NT2/D1 (cell line): ENCODE measurements around the gene REEP5.
"Not testable (repeated sequence)": the region's sequence is repeated elsewhere in the genome, so short reads cannot be mapped to it uniquely, and the experiment has no call there.

Experiments
- DNase-seq: peaks from one replicate; pipeline ENCODE4 v3.0.0-alpha.2; 2011; ENCODE audit warnings: low read depth, low spot score
- H3K27me3 ChIP-seq: 2 replicates; pipeline ENCODE4 v1.6.0; 2011; ENCODE audit warnings: mild to moderate bottlenecking; ENCODE audit not compliant: insufficient read length, insufficient read depth
- H3K36me3 ChIP-seq: 2 replicates; pipeline ENCODE4 v1.6.1; 2011; ENCODE audit warnings: mild to moderate bottlenecking, low read length, mixed read lengths; ENCODE audit not compliant: insufficient read depth, insufficient read length
- H3K4me1 ChIP-seq: 2 replicates; pipeline ENCODE4 v1.5.1; 2011; ENCODE audit not compliant: insufficient read depth, insufficient read length
- H3K4me3 ChIP-seq: 2 replicates; pipeline ENCODE4 v1.5.1; 2011; ENCODE audit warnings: low read depth; ENCODE audit not compliant: insufficient read length
- H3K9ac ChIP-seq: 2 replicates; pipeline ENCODE4 v1.6.0; 2011; ENCODE audit warnings: low read depth; ENCODE audit not compliant: insufficient read length
- H3K9me3 ChIP-seq: 2 replicates; pipeline ENCODE4 v1.5.1; 2011; ENCODE audit warnings: mild to moderate bottlenecking, low read length; ENCODE audit not compliant: insufficient read depth
- SUZ12 ChIP-seq: IDR thresholded peaks from 2 replicates; pipeline ENCODE4 v1.6.1; 2011; ENCODE audit not compliant: insufficient read length, insufficient read depth; ENCODE audit errors: extremely low read depth
- YY1 ChIP-seq: IDR thresholded peaks from 2 replicates; pipeline ENCODE4 v1.6.1; 2011; ENCODE audit not compliant: insufficient read length, insufficient read depth
- ZNF274 ChIP-seq: IDR thresholded peaks from 2 replicates; pipeline ENCODE4 v1.6.1; 2011; ENCODE audit warnings: mild to moderate bottlenecking, low read depth, low read length

The REEP5 gene

DNA sequence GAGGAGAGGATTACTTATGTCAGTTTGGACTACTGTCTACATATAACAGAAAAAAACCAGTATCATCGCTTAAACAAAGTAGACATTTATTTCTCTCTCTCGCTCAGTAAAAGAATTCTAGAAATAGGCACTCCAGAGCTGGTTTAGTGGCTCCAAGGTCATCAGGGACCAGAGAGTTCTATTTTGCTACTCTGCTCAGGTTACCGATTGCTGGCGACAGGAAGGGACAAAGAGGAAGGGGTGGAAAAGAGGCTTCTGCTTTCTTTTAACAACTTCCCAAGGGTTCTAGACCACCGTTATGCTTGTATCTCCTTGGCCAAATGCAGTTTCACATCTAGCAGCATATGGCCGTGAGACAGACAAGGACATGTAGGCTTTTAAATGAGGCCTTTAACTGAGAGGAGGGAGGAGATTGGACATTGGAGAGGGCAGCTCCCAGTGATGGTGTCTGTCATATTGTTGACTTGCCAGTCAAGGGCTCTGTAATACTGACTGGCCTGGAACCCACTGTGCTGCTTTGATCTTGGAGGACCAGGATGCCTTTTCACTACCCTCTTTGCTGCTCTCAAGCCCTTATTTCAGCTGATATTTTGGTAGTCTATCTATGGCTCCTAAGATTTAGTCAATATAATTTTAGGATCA, 39.0 kb upstream of the REEP5 start:
- no peaks in the 10 kb centered on the region for H3K4me1 ChIP-seq
- TF ChIP-seq SUZ12 (no peak), ZNF274 (no peak), YY1 (no peak)

DNA sequence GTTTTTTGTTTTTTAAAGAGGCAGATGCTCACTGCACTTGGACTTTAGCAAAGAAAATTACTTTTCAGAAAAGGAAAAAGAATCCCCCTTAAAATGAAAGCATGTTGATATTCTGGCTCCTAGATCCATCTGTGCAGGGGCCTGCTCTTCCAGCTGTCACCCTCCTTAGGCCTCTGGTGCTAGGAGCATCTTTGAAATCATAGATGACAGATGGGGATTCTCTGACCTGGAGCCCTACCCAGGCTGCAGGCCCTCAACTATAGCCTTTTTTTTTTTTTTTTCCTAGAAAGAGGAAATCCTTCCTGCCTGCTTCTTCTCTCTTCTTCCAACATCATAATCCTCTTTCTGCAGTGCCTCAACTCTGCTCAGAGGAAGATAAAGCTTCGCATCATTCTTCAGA, 38.3 kb upstream of the REEP5 start:
- H3K4me1 ChIP-seq = no peaks in the 10 kb centered on the region
- TF ChIP-seq ZNF274 (no peak), YY1 (no peak), SUZ12 (no peak)
- H3K4me3 ChIP-seq = no peak overlapping the region
- H3K36me3 ChIP-seq = no peaks in the 10 kb centered on the region
- H3K27me3 ChIP-seq = no peaks in the 10 kb centered on the region
- no peak for DNase-seq
- H3K9ac ChIP-seq = no peak overlapping the region
- H3K9me3 ChIP-seq = no peaks in the 10 kb centered on the region

More for the DNA sequence above, 39.0 kb upstream of the REEP5 start:
- H3K36me3 ChIP-seq = no peaks in the 10 kb centered on the region
- no peaks in the 10 kb centered on the region for H3K9me3 ChIP-seq
- H3K9ac ChIP-seq = no peak overlapping the region
- H3K4me3 ChIP-seq = no peak overlapping the region
- no peaks in the 10 kb centered on the region for H3K27me3 ChIP-seq
- no peak for DNase-seq

DNA sequence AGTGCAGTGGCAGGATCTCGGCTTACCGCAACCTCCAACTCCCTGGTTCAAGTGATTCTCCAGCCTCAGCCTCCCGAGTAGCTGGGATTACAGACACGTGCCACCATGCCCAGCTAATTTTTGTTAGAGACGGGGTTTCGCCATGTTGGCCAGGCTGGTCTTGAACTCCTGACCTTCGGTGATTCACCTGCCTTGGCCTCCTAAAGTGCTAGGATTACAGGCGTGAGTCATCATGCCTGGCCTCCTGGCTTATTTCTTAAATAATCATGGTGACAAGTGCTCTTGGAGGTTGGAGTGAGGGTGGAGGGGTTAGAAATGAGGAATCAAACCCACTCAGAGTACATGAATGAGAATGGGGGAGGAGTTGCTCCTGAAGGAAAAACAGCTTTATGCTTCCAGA, 37.8 kb upstream of the REEP5 start:
- not testable (repeated sequence) for H3K4me1 ChIP-seq, H3K36me3 ChIP-seq, H3K9ac ChIP-seq, H3K27me3 ChIP-seq, H3K9me3 ChIP-seq, H3K4me3 ChIP-seq, DNase-seq

DNA sequence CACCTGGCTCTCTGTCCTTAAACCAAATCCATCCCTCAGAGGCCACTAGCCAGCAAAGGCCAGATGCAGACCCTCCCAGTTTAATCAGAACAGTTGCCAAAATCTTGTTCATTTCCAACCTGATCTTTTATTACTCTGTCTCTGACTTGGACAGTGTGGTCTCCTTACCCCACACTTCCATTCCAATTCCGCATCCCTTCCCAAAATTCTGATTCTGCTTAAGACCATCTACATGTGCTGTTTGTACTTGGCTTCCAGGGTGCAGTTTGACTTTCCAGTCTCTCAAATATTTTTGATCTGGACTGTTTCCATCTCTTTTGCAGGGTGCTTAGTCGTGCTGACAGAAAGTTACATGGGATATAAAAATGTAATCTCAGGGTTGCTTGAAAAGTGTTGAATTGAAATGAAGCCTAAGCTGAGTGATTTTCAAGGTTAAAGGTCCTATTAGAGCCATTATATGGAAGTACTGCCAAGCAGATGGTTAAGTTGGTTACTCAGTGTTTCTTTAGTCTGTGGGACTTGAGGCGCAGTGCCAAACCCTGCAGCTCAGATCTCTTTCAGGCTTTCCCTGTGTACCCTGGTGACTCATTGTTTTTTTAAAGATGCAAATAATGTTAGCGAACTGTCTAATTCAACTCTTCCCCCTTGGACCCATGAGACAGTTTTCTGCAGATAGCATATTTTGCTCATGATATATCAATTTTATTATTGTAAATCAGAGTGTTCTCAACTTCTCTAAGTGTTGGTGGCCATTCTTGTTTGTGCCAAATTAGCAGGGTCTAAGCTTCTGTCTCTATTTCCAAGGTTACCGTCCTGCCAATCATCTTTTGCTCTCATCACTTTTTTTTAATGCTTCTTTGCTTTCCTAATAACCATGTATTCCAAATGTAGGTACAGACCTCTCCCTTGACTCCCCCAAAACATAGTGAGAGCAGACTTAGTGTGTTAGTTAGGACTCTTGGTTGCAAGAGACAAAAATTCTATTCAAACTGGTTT, 36.4 kb upstream of the REEP5 start:
- DNase-seq = no peak
- Histone ChIP-seq H3K36me3 (no peaks in the 10 kb centered on the region), H3K9me3 (peaks cover 6% of the 10 kb centered on the region; the same call in 1 of the 2 replicates), H3K27me3 (no peaks in the 10 kb centered on the region), H3K4me3 (no peak overlapping the region), H3K9ac (no peak overlapping the region), H3K4me1 (no peaks in the 10 kb centered on the region)
- TF ChIP-seq ZNF274 (no peak), SUZ12 (no peak), YY1 (no peak)

DNA sequence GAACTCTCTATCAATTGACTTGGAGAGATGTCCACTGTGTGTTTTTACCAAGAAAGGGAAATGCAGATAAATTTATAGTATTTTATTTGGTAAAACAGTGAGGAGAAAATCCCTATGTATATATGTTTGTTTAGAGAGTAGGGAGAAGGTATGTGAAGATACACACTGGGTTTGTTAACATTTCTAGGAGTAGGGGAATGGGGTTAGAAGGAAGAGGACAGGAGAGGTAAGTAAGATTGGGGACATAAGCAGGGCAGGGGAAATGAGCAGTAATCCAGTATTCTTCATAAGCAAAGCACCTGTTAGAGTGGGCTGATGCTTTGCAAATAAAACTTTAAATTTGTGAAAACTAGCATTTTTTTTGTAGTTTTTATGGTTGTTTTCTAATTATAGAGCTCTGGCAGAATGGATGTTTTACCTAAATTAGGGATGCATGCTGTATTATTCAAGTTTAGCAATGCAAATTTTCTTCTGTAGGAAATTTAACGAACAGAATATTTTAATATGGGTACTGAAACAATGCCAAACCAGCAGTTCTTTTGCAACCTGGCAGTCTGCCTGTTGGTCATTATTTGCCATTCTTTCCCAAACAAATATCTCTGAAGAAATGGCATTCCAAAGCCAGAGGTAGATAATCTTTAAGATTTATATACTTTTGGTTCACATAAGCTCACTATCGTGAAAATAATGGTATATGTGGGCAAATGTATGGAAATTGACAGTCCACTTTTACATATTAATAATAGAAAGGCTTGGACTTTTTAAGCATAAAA, 35.2 kb upstream of the REEP5 start:
- no peak for DNase-seq
- Histone ChIP-seq H3K36me3 (no peaks in the 10 kb centered on the region), H3K27me3 (no peaks in the 10 kb centered on the region), H3K9me3 (peaks cover 7% of the 10 kb centered on the region; the same call in 1 of the 2 replicates), H3K9ac (no peak overlapping the region), H3K4me3 (no peak overlapping the region), H3K4me1 (no peaks in the 10 kb centered on the region)
- no peak for TF ChIP-seq ZNF274
- no peak for TF ChIP-seq YY1
- no peak for TF ChIP-seq SUZ12

DNA sequence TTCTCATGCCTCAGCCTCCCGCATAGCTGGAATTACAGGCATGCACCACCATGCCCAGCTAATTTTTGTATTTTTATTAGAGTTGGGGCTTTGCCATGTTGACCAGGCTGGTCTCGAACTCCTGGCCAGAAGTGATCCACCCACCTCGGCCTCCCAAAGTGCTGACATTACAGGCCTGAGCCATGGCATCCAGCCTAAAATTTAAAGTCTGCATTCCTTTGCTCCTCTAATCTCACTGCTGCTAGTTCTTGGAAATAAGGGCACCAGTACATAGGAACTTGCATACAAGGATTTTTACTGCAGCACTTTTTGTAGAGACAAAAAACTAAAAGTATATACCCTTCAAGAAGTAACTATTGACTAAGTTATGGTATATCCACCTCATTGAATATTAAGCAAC, 34.6 kb upstream of the REEP5 start:
- no peak overlapping the region for H3K9ac ChIP-seq
- no peak for DNase-seq
- peaks cover 7% of the 10 kb centered on the region; the same call in 1 of the 2 replicates for H3K9me3 ChIP-seq
- no peaks in the 10 kb centered on the region for H3K36me3 ChIP-seq
- no peaks in the 10 kb centered on the region for H3K4me1 ChIP-seq
- H3K27me3 ChIP-seq = no peaks in the 10 kb centered on the region
- no peak for TF ChIP-seq YY1
- TF ChIP-seq SUZ12 = no peak
- TF ChIP-seq ZNF274 = no peak
- no peak overlapping the region for H3K4me3 ChIP-seq
